Measurements from ENCODE around the gene TNFRSF11A. TPM values are rescaled to one million over a fixed set of nuclear protein-coding genes. Genes with fewer than 3 reads are reported as not detected.

The TNFRSF11A gene
- total and polyA plus RNA-seq, 12 donors: 0.29 to 2.7 (median 0.78) TPM

DNA sequence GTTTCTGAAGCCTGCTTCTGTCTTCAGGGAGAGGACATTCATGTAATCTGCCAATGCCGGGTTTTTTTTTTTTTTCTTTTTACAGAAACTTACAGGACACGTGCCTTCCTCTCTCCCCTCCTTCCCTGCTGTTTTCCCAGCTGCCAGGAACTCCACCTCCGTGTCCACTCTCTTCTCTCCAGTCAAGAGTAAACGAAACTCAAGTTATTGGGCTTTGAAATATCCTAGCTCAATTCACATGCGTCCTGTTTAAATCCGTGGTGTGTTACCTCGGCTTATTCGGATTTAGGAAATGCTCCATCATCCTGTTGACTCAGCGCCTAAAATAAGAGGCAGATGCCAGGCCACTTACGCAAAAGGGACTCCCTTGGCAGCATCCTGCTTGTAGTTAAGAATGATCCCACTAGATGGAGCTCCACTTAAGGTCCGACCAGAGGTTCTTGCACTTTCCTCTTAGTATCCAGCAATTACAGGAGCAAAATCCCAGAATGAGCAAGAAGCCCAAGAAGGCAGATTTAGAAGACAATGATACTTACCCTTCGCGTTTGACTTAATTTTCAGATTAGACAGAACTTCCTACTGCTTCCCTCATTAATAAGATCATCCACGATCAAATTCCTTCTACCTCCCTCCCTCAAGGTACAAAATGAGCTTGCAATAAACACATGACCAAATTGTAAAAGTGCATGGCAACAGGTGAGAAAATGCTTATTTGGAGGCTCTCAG lies 100.5 kb downstream of the TNFRSF11A start:
- WGBS, 2 donors: 4% methylated on average over 14 of the region's 14 CpGs
- Histone ChIP-seq H3K36me3 (no peaks in the 10 kb centered on the region), H3K27ac (peak overlapping the region; percentile 43 to 92 (median 87)), H3K4me1 (peaks cover 2 to 32% (median 14%) of the 10 kb centered on the region in 9 donors), H3K9me3 (peaks cover 0 to 10% (median 0%) of the 10 kb centered on the region in 11 donors), H3K27me3 (no peaks in the 10 kb centered on the region), H3K4me3 (peak overlapping the region in 9 of 10 donors; percentile 14 to 50 (median 38))
- DNase-seq (peak in 1 of 2 donors; percentile 94), ATAC-seq (peak; percentile 90 to 95 (median 94))
- intact Hi-C loops (cut with DNase I): loop anchor here (1.0 to 5.0 kb wide), 11 partner anchors 92 to 557 kb away; partner anchors contain the start of genes ZCCHC2 (in 7 of the 10), PIGN (in 1 of the 10) and RELCH (in 1 of the 10)
- TF ChIP-seq, protein P1, sequence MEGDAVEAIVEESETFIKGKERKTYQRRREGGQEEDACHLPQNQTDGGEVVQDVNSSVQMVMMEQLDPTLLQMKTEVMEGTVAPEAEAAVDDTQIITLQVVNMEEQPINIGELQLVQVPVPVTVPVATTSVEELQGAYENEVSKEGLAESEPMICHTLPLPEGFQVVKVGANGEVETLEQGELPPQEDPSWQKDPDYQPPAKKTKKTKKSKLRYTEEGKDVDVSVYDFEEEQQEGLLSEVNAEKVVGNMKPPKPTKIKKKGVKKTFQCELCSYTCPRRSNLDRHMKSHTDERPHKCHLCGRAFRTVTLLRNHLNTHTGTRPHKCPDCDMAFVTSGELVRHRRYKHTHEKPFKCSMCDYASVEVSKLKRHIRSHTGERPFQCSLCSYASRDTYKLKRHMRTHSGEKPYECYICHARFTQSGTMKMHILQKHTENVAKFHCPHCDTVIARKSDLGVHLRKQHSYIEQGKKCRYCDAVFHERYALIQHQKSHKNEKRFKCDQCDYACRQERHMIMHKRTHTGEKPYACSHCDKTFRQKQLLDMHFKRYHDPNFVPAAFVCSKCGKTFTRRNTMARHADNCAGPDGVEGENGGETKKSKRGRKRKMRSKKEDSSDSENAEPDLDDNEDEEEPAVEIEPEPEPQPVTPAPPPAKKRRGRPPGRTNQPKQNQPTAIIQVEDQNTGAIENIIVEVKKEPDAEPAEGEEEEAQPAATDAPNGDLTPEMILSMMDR (IDR thresholded peaks at IDR 0.05): peak; percentile 67 to 90 (median 86)

DNA sequence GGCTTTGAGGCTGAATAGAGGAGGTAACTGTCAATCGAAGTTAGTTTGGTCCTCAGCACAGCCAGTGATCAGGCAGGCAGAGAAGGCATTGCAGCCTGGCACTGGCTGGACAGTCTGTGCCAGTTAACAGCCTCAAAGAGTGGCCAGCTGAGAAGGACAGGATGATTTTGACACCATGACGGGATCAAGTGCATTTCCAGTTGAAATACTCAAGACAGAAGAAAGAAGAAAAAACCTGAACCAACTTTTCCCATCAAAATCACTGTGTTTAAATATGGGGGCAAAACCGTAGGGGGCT lies 101.0 kb downstream of the TNFRSF11A start:
- ATAC-seq: peak in 7 of 8 donors; percentile 35 to 78 (median 66)
- TF ChIP-seq, protein P1 (IDR thresholded peaks at IDR 0.05): no peak
- 47 to 67% methylated on average over 3 of the region's 3 CpGs for WGBS, 2 donors

DNA sequence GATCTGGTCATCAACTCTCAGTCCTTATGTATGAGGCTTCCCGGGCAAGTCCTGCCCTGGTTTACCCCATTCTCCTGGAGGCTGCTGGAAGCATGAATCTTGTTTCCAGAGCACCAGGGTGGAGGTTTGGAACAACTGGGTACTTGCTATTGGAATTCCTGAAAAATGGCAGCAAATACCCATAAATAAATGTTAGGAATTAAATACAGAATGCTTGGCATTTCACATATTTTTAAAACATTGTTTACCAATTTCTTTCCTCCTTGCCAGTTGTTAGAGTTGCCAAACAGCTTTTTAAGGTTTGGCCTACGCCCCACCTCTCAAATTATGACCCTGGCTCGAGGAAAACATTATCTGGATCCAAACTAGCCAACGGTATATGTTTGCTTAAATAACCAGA lies 107.1 kb downstream of the TNFRSF11A start:
- Histone ChIP-seq H3K27ac (no peak overlapping the region), H3K9me3 (peaks cover 0 to 10% (median 0%) of the 10 kb centered on the region in 11 donors), H3K4me1 (peaks cover 3 to 31% (median 11%) of the 10 kb centered on the region in 9 donors), H3K36me3 (no peaks in the 10 kb centered on the region), H3K4me3 (no peak overlapping the region), H3K27me3 (no peaks in the 10 kb centered on the region)
- no peak for DNase-seq
- WGBS, 2 donors: 88 to 91% methylated on average over 4 of the region's 4 CpGs
- intact Hi-C loops (cut with DNase I): no loop called here
- ATAC-seq: no peak
- TF ChIP-seq, protein P1 (IDR thresholded peaks at IDR 0.05): no peak

More for the DNA sequence above, 101.0 kb downstream of the TNFRSF11A start:
- Histone ChIP-seq H3K4me1 (peaks cover 2 to 27% (median 14%) of the 10 kb centered on the region in 9 donors), H3K27ac (peak overlapping the region in 8 of 10 donors; percentile 26 to 92 (median 88)), H3K36me3 (no peaks in the 10 kb centered on the region), H3K9me3 (peaks cover 0 to 10% (median 0%) of the 10 kb centered on the region in 11 donors), H3K27me3 (no peaks in the 10 kb centered on the region), H3K4me3 (peak overlapping the region in 1 of 10 donors; percentile 50)
- DNase-seq: no peak
- intact Hi-C loops (cut with DNase I): loop anchor here (1.0 to 5.0 kb wide), 10 partner anchors 91 to 556 kb away; partner anchors contain the start of genes ZCCHC2 (in 4 of the 10), PIGN (in 1 of the 10) and RELCH (in 1 of the 10)

DNA sequence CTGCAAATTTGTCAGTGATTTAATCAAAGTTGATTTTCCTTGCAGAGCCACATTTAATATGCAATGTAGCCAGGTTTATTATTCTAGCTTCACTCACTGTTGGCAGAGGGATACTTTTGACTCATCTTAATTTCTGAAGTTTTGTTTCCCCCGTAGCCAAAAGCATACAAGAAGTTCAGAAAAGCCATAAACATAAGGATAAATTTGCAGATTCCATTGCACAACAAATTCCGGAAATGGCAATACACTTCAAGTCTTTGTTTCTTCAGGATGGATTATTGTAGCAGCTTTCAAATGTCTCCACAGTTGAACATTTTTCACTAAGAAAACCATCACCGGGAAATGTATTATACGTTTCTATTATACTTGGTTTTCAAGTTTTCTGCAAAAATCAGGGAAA lies 109.7 kb downstream of the TNFRSF11A start:
- DNase-seq: no peak
- Histone ChIP-seq H3K36me3 (no peaks in the 10 kb centered on the region), H3K4me1 (peaks cover 7 to 47% (median 23%) of the 10 kb centered on the region in 9 donors), H3K9me3 (peaks cover 0 to 4% (median 0%) of the 10 kb centered on the region in 11 donors), H3K4me3 (no peak overlapping the region), H3K27ac (no peak overlapping the region), H3K27me3 (no peaks in the 10 kb centered on the region)
- TF ChIP-seq, protein P1 (IDR thresholded peaks at IDR 0.05): no peak
- intact Hi-C loops (cut with DNase I): no loop called here
- no peak for ATAC-seq
- WGBS, 2 donors: 72 to 82% methylated on average over 4 of the region's 4 CpGs

Measured in heart right ventricle (tissue), 16 donors.